Measurements from ENCODE around the gene RPL10. TPM values are rescaled to one million over a fixed set of nuclear protein-coding genes. Genes with fewer than 3 reads are reported as not detected.

The RPL10 gene
- total and polyA plus RNA-seq, 11 donors: 1,381 to 5,995 (median 2,140) TPM

DNA sequence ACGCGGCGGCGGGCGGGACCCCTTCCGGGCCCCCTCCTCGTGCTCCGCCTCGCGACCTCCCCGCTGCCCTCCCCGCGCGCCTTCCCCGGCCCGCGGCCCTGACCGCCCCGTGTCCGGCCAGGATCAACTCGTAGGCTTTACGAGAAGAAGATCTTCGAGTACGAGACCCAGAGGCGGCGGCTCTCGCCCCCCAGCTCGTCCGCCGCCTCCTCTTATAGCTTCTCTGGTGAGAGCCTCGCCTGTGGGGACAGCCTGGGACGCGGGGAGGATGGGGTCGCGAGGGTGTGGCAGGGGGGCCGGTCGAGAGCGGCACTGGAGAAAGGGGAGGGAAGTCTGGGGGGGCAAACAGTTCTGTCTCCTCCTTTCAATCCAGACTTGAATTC, 18.6 kb upstream of the RPL10 start:
- H3K27ac ChIP-seq: peak overlapping the region; percentile 95 to 100 (median 98)
- intact Hi-C loops (cut with DNase I): loop anchor here in 2 of 10 donors (5.0 to 10.0 kb wide), 2 partner anchors 55 to 148 kb away; partner anchors contain the start of gene GDI1 (in 1 of the 2)
- no peaks in the 10 kb centered on the region for H3K27me3 ChIP-seq
- H3K4me3 ChIP-seq: peak overlapping the region; percentile 67 to 97 (median 82)
- TF ChIP-seq POLR2A (IDR thresholded peaks at IDR 0.05): no peak
- TF ChIP-seq, protein P1, sequence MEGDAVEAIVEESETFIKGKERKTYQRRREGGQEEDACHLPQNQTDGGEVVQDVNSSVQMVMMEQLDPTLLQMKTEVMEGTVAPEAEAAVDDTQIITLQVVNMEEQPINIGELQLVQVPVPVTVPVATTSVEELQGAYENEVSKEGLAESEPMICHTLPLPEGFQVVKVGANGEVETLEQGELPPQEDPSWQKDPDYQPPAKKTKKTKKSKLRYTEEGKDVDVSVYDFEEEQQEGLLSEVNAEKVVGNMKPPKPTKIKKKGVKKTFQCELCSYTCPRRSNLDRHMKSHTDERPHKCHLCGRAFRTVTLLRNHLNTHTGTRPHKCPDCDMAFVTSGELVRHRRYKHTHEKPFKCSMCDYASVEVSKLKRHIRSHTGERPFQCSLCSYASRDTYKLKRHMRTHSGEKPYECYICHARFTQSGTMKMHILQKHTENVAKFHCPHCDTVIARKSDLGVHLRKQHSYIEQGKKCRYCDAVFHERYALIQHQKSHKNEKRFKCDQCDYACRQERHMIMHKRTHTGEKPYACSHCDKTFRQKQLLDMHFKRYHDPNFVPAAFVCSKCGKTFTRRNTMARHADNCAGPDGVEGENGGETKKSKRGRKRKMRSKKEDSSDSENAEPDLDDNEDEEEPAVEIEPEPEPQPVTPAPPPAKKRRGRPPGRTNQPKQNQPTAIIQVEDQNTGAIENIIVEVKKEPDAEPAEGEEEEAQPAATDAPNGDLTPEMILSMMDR (IDR thresholded peaks at IDR 0.05): no peak
- peaks cover 0 to 18% (median 5%) of the 10 kb centered on the region in 9 donors for H3K36me3 ChIP-seq
- DNase-seq (no peak), ATAC-seq (peak in 1 of 4 donors; percentile 1)
- 0 to 49% (median 18%) methylated on average over 37 to 38 of the region's 38 CpGs for WGBS, 4 donors
- peaks cover 0 to 8% (median 0%) of the 10 kb centered on the region in 12 donors for H3K9me3 ChIP-seq
- H3K4me1 ChIP-seq: peaks cover 0 to 30% (median 10%) of the 10 kb centered on the region in 12 donors

GRCh38 chrX:154380153-154380552, 18.0 kb upstream of the RPL10 start:
- H3K4me3 ChIP-seq: peak overlapping the region; percentile 67 to 97 (median 82)
- H3K4me1 ChIP-seq: peaks cover 0 to 28% (median 10%) of the 10 kb centered on the region in 12 donors
- peaks cover 0 to 18% (median 5%) of the 10 kb centered on the region in 9 donors for H3K36me3 ChIP-seq
- DNase-seq: no peak
- WGBS, 4 donors: 31 to 65% (median 44%) methylated on average over 10 to 13 of the region's 13 CpGs
- peak overlapping the region in 11 of 12 donors; percentile 95 to 100 (median 98) for H3K27ac ChIP-seq
- H3K9me3 ChIP-seq: peaks cover 0 to 8% (median 0%) of the 10 kb centered on the region in 12 donors
- no peak for ATAC-seq
- intact Hi-C loops (cut with DNase I): no loop called here
- no peaks in the 10 kb centered on the region for H3K27me3 ChIP-seq
- no peak for TF ChIP-seq POLR2A (IDR thresholded peaks at IDR 0.05)
- TF ChIP-seq, protein P1 (IDR thresholded peaks at IDR 0.05): no peak

DNA sequence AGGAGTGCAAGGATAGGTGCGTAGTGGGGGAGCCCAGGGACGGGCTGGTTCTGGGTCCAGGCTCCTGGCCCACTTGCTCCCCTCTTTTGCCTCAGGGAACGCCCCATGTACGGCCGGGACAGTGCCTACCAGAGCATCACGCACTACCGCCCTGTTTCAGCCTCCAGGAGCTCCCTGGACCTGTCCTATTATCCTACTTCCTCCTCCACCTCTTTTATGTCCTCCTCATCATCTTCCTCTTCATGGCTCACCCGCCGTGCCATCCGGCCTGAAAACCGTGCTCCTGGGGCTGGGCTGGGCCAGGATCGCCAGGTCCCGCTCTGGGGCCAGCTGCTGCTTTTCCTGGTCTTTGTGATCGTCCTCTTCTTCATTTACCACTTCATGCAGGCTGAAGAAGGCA, 17.4 kb upstream of the RPL10 start:
- peak overlapping the region in 5 of 12 donors; percentile 96 to 99 (median 98) for H3K27ac ChIP-seq
- 76 to 84% (median 82%) methylated on average over 12 to 14 of the region's 14 CpGs for WGBS, 4 donors
- no peak for TF ChIP-seq POLR2A (IDR thresholded peaks at IDR 0.05)
- peaks cover 0 to 18% (median 5%) of the 10 kb centered on the region in 9 donors for H3K36me3 ChIP-seq
- peaks cover 0 to 28% (median 10%) of the 10 kb centered on the region in 12 donors for H3K4me1 ChIP-seq
- H3K4me3 ChIP-seq: peak overlapping the region in 8 of 12 donors; percentile 70 to 97 (median 86)
- no peaks in the 10 kb centered on the region for H3K27me3 ChIP-seq
- DNase-seq: no peak
- intact Hi-C loops (cut with DNase I): no loop called here
- ATAC-seq: no peak
- peaks cover 0 to 8% (median 0%) of the 10 kb centered on the region in 12 donors for H3K9me3 ChIP-seq

- intact Hi-C loops (cut with DNase I): no loop called here
- peak overlapping the region in 2 of 12 donors; percentile 97 to 99 for H3K27ac ChIP-seq
Observed at GRCh38 chrX:154381271-154381670, 16.9 kb upstream of the RPL10 start.

More at GRCh38 chrX:154381271-154381670, 16.9 kb upstream of the RPL10 start:
- Histone ChIP-seq H3K27me3 (no peaks in the 10 kb centered on the region), H3K36me3 (peaks cover 0 to 18% (median 5%) of the 10 kb centered on the region in 9 donors), H3K4me3 (no peak overlapping the region), H3K9me3 (peaks cover 0 to 8% (median 0%) of the 10 kb centered on the region in 12 donors), H3K4me1 (peaks cover 0 to 28% (median 10%) of the 10 kb centered on the region in 12 donors)
- no peak for DNase-seq
- no peak for ATAC-seq
- 51 to 84% (median 78%) methylated on average over 6 of the region's 6 CpGs for WGBS, 4 donors
- TF ChIP-seq, protein P1 (IDR thresholded peaks at IDR 0.05): no peak
- TF ChIP-seq POLR2A (IDR thresholded peaks at IDR 0.05): no peak

Measured in heart left ventricle (tissue), 16 donors.